GM19438 (cell line): ENCODE data around the gene FOXO3.

Experiments
- ATAC-seq: cut with Tn5 transposase; IDR thresholded peaks from one replicate; pipeline ENCODE4 v1.9.1; 2021; ENCODE audit warnings: low read depth; ENCODE audit not compliant: unreplicated experiment

Gene FOXO3

GRCh38 chr6:108622641-108623298 is 62.1 kb downstream of the FOXO3 start:
- ATAC-seq, result no peak

- ATAC-seq, result no peak
Measured at GRCh38 chr6:108623995-108624394, 63.3 kb downstream of the FOXO3 start.

GRCh38 chr6:108625581-108625980 is 64.9 kb downstream of the FOXO3 start:
- no peak for ATAC-seq

GRCh38 chr6:108626777-108627176 is 66.1 kb downstream of the FOXO3 start:
- ATAC-seq, result no peak

GRCh38 chr6:108627692-108628550 is 67.2 kb downstream of the FOXO3 start:
- no peak for ATAC-seq

GRCh38 chr6:108630050-108630714 is 69.5 kb downstream of the FOXO3 start:
- no peak for ATAC-seq

GRCh38 chr6:108632441-108632840 is 71.7 kb downstream of the FOXO3 start:
- no peak for ATAC-seq

GRCh38 chr6:108633436-108633835 is 72.7 kb downstream of the FOXO3 start:
- no peak for ATAC-seq

GRCh38 chr6:108635505-108636226 is 74.9 kb downstream of the FOXO3 start:
- no peak for ATAC-seq

GRCh38 chr6:108637963-108638362 is 77.2 kb downstream of the FOXO3 start:
- ATAC-seq, result no peak

- ATAC-seq, result no peak
Measured at GRCh38 chr6:108638993-108639392, 78.3 kb downstream of the FOXO3 start.

GRCh38 chr6:108640104-108640503 is 79.4 kb downstream of the FOXO3 start:
- no peak for ATAC-seq

GRCh38 chr6:108643184-108643583 is 82.5 kb downstream of the FOXO3 start:
- ATAC-seq, result no peak

- no peak for ATAC-seq
Measured at GRCh38 chr6:108644252-108644651, 83.5 kb downstream of the FOXO3 start.

- ATAC-seq, result no peak
Measured at GRCh38 chr6:108648191-108648590, 87.5 kb downstream of the FOXO3 start.

GRCh38 chr6:108650325-108650724 is 89.6 kb downstream of the FOXO3 start:
- ATAC-seq, result no peak

GRCh38 chr6:108650781-108651180 is 90.1 kb downstream of the FOXO3 start:
- no peak for ATAC-seq

GRCh38 chr6:108651340-108652227 is 90.9 kb downstream of the FOXO3 start:
- ATAC-seq, result no peak

- no peak for ATAC-seq
Measured at GRCh38 chr6:108652375-108652774, 91.7 kb downstream of the FOXO3 start.

- ATAC-seq, result no peak
Measured at GRCh38 chr6:108653949-108654348, 93.2 kb downstream of the FOXO3 start.
